DMS53 (cell line): Measurements from ENCODE around the gene DGKB.
"Not testable (repeated sequence)": the region's sequence is repeated elsewhere in the genome, so short reads cannot be mapped to it uniquely, and the experiment has no call there.

ENCODE experiments used
- DNase-seq: peaks from one replicate; lab custom pipeline; 2025; lab: John Stamatoyannopoulos, UW

Gene DGKB

GRCh38 chr7:14583518-14583917 is 319.0 kb downstream of the DGKB start:
- DNase-seq = no peak

- DNase-seq = peak; percentile 57
Measured at GRCh38 chr7:14582010-14582409, 320.5 kb downstream of the DGKB start.

- DNase-seq = no peak
Measured at GRCh38 chr7:14579971-14580370, 322.6 kb downstream of the DGKB start.

GRCh38 chr7:14576578-14576977 is 326.0 kb downstream of the DGKB start:
- DNase-seq = no peak

GRCh38 chr7:14570750-14571607 is 331.6 kb downstream of the DGKB start:
- DNase-seq = no peak

- no peak for DNase-seq
Measured at GRCh38 chr7:14552060-14552459, 350.5 kb downstream of the DGKB start.

- DNase-seq = no peak
Measured at GRCh38 chr7:14551310-14551709, 351.2 kb downstream of the DGKB start.

- DNase-seq = no peak
Measured at GRCh38 chr7:14542624-14543023, 359.9 kb downstream of the DGKB start.

GRCh38 chr7:14521183-14521582 is 381.4 kb downstream of the DGKB start:
- no peak for DNase-seq

- no peak for DNase-seq
Measured at GRCh38 chr7:14510268-14510667, 392.3 kb downstream of the DGKB start.

GRCh38 chr7:14507617-14508016 is 394.9 kb downstream of the DGKB start:
- peak; percentile 16 for DNase-seq

- DNase-seq = no peak
Measured at GRCh38 chr7:14505906-14506305, 396.6 kb downstream of the DGKB start.

GRCh38 chr7:14504134-14504533 is 398.4 kb downstream of the DGKB start:
- DNase-seq = no peak

GRCh38 chr7:14503623-14504022 is 398.9 kb downstream of the DGKB start:
- DNase-seq = no peak

- DNase-seq = peak; percentile 65
Measured at GRCh38 chr7:14501436-14501835, 401.1 kb downstream of the DGKB start.

- DNase-seq = no peak
Measured at GRCh38 chr7:14497390-14497789, 405.2 kb downstream of the DGKB start.

- DNase-seq = no peak
Measured at GRCh38 chr7:14495633-14496032, 406.9 kb downstream of the DGKB start.

- no peak for DNase-seq
Measured at GRCh38 chr7:14487701-14488395, 414.7 kb downstream of the DGKB start.

- DNase-seq = peak; percentile 5
Measured at GRCh38 chr7:14483663-14484062, 418.9 kb downstream of the DGKB start.

GRCh38 chr7:14480281-14480680 is 422.3 kb downstream of the DGKB start:
- DNase-seq = no peak

- DNase-seq = no peak
Measured at GRCh38 chr7:14478834-14479510, 423.6 kb downstream of the DGKB start.

GRCh38 chr7:14461716-14462115 is 440.8 kb downstream of the DGKB start:
- DNase-seq = not testable (repeated sequence)

- DNase-seq = not testable (repeated sequence)
Measured at GRCh38 chr7:14458846-14459245, 443.7 kb downstream of the DGKB start.
